H9 (cell line): Measurements from ENCODE around the gene IL17REL. TPM values are rescaled to one million over a fixed set of nuclear protein-coding genes. Genes with fewer than 3 reads are reported as not detected.

Source experiments
- microRNA-seq: library from miRNA; unstranded; fragments of <30 nt; microRNA quantifications from one replicate; pipeline ENCODE4, GENCODE V29; 2020; ENCODE audit warnings: borderline microRNAs expressed
- total RNA-seq: library from RNA; stranded (reverse); gene quantifications from 2 replicates; pipeline ENCODE4 v1.2.1, GENCODE V29; 2021

The IL17REL gene
- total RNA-seq, 1 experiment from 2014 or later, result 0.20 TPM

Small RNA genes lying within 50 kb of the gene (microRNA-seq; reads per million reads assigned to microRNA genes)
- not detected for gene MIR6821

Other genes with a start within 250 kb of the IL17REL start
- 51.3 and 53.3 TPM in 2 replicates for gene BRD1, start 184.9 kb downstream of the IL17REL start, total RNA-seq
- gene ZBED4, start 158.9 kb downstream of the IL17REL start, total RNA-seq, result 22.7 and 23.0 TPM in 2 replicates
- gene ALG12, start 94.3 kb downstream of the IL17REL start, total RNA-seq, result 19.2 and 20.6 TPM in 2 replicates
- 34.7 and 37.9 TPM in 2 replicates for gene CRELD2, start 94.1 kb downstream of the IL17REL start, total RNA-seq
- 43.4 and 45.1 TPM in 2 replicates for gene PIM3, start 52.0 kb downstream of the IL17REL start, total RNA-seq
- gene TTLL8, start 45.5 kb upstream of the IL17REL start, total RNA-seq, result not detected in 2 replicates
- gene MLC1, start 72.7 kb upstream of the IL17REL start, total RNA-seq, result not detected in 2 replicates
- not detected in 2 replicates for gene MOV10L1, start 77.2 kb upstream of the IL17REL start, total RNA-seq
- 6.7 and 8.0 TPM in 2 replicates for gene PANX2, start 158.0 kb upstream of the IL17REL start, total RNA-seq
- 46.3 and 47.8 TPM in 2 replicates for gene TRABD, start 173.1 kb upstream of the IL17REL start, total RNA-seq
- 19.0 and 20.4 TPM in 2 replicates for gene SELENOO, start 188.2 kb upstream of the IL17REL start, total RNA-seq
- 28.4 and 29.0 TPM in 2 replicates for gene TUBGCP6, start 232.3 kb upstream of the IL17REL start, total RNA-seq
- 41.1 and 45.0 TPM in 2 replicates for gene HDAC10, start 238.5 kb upstream of the IL17REL start, total RNA-seq
- 31.3 and 32.3 TPM in 2 replicates for gene MAPK12, start 248.9 kb upstream of the IL17REL start, total RNA-seq